Lung (tissue), 12 donors: ENCODE measurements around the gene CCDC174. TPM values are rescaled to one million over a fixed set of nuclear protein-coding genes. Genes with fewer than 3 reads are reported as not detected.

Experiments used
- ATAC-seq: fragments of 200-7000 bp; cut with Tn5 transposase; one replicate; pipeline ENCODE4 v1.9.1; 2020; ENCODE audit warnings: moderate number of reproducible peaks; ENCODE audit not compliant: insufficient read depth, low FRiP score
- DNase-seq, 3 donors: peaks; one replicate each; pipeline ENCODE4 v3.0.0-alpha.2; 2013 to 2017
- H3K27ac ChIP-seq, 2 donors: one replicate each; pipeline ENCODE4 v1.5.1; 2013; ENCODE audit warnings: mild to moderate bottlenecking in 2 of 2, moderate library complexity in 2 of 2, control low read depth in 1 of 2, inconsistent platforms in 1 of 2, low read depth in 1 of 2, low read length in 1 of 2
- H3K27me3 ChIP-seq, 3 donors: one replicate each; pipeline ENCODE4 v1.5.1; 2013; ENCODE audit warnings: low read length in 2 of 3; ENCODE audit not compliant: control insufficient read depth in 3 of 3, insufficient read depth in 3 of 3
- H3K36me3 ChIP-seq, 4 donors: one replicate each; pipeline ENCODE4 v1.5.1; 2013; ENCODE audit warnings: low read length in 4 of 4, mild to moderate bottlenecking in 1 of 4, moderate library complexity in 1 of 4; ENCODE audit not compliant: control insufficient read depth in 4 of 4, insufficient read depth in 4 of 4
- H3K4me1 ChIP-seq, 5 donors: one replicate each; pipeline ENCODE4 v1.5.1; 2013; ENCODE audit warnings: low read length in 5 of 5, mild to moderate bottlenecking in 2 of 5, moderate library complexity in 1 of 5; ENCODE audit not compliant: control insufficient read depth in 5 of 5, insufficient read depth in 5 of 5
- H3K4me3 ChIP-seq: one replicate; pipeline ENCODE4 v1.5.1; 2013; ENCODE audit warnings: mild to moderate bottlenecking, control low read depth, moderate library complexity
- H3K9ac ChIP-seq, 2 donors: one replicate each; pipeline ENCODE4 v1.5.1; 2013; ENCODE audit warnings: low read length in 2 of 2, control low read depth in 1 of 2; ENCODE audit not compliant: insufficient read depth in 1 of 2
- H3K9me3 ChIP-seq, 4 donors: one replicate each; pipeline ENCODE4 v1.5.1; 2013; ENCODE audit warnings: low read length in 3 of 4, mild to moderate bottlenecking in 1 of 4, moderate library complexity in 1 of 4; ENCODE audit not compliant: control insufficient read depth in 4 of 4, insufficient read depth in 3 of 4
- WGBS, 2 donors: extraction: QIAGEN DNeasy Blood & Tissue Kit; methylation state at CpG; one replicate each; pipeline ENCODE4 v1.1.7; 2013; 5-methylcytosine and 5-hydroxymethylcytosine counted together
- polyA plus RNA-seq, 2 donors: library from polyadenylated mRNA; stranded (reverse); fragments of 200-250 nt; gene quantifications; one replicate each; pipeline ENCODE4 v1.2.1, GENCODE V29; 2013
- total RNA-seq, 2 donors: library from RNA; depleted of rRNA in 1 of 2; stranded (reverse); fragments of >200 nt in 1 of 2; gene quantifications; one replicate each; pipeline ENCODE4 v1.2.1, GENCODE V29; 2014 to 2021
- TF ChIP-seq, protein P1 (sequence below): IDR thresholded peaks from 2 replicates; pipeline ENCODE4 v1.5.1; 2012; ENCODE audit warnings: mild to moderate bottlenecking; ENCODE audit errors: control extremely low read depth, extremely low read depth
- donor health status: control.
- donor health status: control.
- donor health status: Bipolar disorder and iron deficiency.
- donor health status: healthy.
- donor health status: DM: yes; HTN: yes; CAD: no.

The CCDC174 gene
- total and polyA plus RNA-seq, 4 donors, result 11.7 to 25.0 (median 19.7) TPM

DNA sequence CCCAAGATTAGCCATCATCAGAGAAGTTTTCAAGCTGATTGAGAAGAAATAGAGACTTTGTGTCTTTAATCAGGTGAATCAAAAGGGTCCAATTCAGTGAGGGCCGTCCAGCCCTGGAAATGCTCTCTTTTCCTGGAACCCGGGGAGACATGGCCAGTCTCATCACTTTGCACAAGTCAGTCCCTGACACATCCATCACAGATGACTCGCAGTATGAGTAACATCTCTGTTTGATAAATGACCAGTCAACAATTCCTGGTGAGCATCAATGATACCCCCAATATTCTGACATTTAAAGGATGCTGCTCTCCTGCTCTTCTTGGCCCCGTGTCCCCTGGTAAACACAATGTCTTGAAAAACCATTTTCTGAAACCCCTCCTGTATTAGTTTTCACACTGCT, 50.1 kb downstream of the CCDC174 start:
- Histone ChIP-seq H3K27ac (no peak overlapping the region), H3K4me1 (peaks cover 0 to 4% (median 0%) of the 10 kb centered on the region in 5 donors), H3K36me3 (no peaks in the 10 kb centered on the region), H3K4me3 (no peak overlapping the region), H3K9me3 (peaks cover 0 to 2% (median 0%) of the 10 kb centered on the region in 4 donors), H3K9ac (no peak overlapping the region), H3K27me3 (no peaks in the 10 kb centered on the region)
- no peak for ATAC-seq
- 93 to 95% methylated on average over 4 of the region's 4 CpGs for WGBS, 2 donors
- TF ChIP-seq, protein P1, sequence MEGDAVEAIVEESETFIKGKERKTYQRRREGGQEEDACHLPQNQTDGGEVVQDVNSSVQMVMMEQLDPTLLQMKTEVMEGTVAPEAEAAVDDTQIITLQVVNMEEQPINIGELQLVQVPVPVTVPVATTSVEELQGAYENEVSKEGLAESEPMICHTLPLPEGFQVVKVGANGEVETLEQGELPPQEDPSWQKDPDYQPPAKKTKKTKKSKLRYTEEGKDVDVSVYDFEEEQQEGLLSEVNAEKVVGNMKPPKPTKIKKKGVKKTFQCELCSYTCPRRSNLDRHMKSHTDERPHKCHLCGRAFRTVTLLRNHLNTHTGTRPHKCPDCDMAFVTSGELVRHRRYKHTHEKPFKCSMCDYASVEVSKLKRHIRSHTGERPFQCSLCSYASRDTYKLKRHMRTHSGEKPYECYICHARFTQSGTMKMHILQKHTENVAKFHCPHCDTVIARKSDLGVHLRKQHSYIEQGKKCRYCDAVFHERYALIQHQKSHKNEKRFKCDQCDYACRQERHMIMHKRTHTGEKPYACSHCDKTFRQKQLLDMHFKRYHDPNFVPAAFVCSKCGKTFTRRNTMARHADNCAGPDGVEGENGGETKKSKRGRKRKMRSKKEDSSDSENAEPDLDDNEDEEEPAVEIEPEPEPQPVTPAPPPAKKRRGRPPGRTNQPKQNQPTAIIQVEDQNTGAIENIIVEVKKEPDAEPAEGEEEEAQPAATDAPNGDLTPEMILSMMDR, result no peak
- DNase-seq, result no peak

DNA sequence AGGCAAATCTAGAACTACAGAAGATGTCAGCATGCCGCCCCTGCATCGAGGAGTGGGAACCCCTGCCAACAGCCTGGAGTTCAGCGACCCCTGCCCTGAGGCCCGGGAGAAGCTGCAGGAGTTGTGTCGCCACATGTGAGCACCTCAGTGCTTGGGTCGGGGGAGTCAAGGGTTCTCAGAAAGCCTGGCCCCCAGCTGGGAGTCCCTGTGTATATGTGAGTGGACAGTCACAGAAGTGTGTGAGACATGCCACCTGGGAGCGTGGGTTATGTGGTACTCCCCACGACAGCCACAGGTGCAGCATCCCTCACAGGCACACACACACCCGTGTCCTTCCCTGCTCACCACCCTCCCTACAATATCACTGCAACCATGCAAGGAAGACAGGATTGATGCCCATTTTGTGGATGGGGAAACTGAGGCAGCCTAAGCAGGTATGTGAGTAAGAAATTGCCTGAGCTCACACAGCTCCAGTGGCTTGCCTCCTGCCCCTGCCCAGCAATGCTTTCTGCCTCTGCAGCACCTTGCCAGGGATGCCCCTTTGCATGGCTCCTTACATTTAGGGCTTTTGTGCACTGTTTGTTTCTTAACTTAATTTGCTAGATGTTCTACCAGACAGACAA, 51.7 kb downstream of the CCDC174 start:
- no peaks in the 10 kb centered on the region for H3K36me3 ChIP-seq
- H3K9ac ChIP-seq, result no peak overlapping the region
- H3K4me1 ChIP-seq, result peaks cover 0 to 4% (median 0%) of the 10 kb centered on the region in 5 donors
- H3K27ac ChIP-seq, result no peak overlapping the region
- TF ChIP-seq, protein P1, result no peak
- H3K9me3 ChIP-seq, result peaks cover 0 to 4% (median under 1%) of the 10 kb centered on the region in 4 donors
- WGBS, 2 donors, result 92 to 95% methylated on average over 9 of the region's 9 CpGs
- no peak for ATAC-seq
- H3K27me3 ChIP-seq, result no peaks in the 10 kb centered on the region
- no peak for DNase-seq
- no peak overlapping the region for H3K4me3 ChIP-seq

DNA sequence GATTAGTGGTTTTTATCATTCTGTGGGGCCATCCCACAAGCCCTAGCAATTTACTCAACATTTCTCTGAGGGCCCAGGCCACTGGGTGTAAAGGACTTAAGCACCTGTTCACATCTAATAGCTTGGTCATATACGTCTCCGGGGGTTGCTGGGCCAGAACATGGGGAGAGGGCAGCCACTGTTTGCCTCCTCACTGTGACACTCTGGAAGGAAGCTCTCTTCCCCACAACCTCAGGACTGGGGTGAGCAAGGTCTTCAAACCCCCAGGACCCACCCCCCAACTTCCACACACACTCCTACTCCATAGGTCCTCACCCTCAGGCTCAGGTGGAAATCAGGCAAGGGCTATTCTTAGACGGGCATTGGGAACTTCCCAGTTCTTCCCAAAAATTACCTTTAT, 52.2 kb downstream of the CCDC174 start:
- Histone ChIP-seq H3K9ac (no peak overlapping the region), H3K36me3 (no peaks in the 10 kb centered on the region), H3K4me1 (peaks cover 0 to 4% (median 0%) of the 10 kb centered on the region in 5 donors), H3K4me3 (no peak overlapping the region), H3K27me3 (no peaks in the 10 kb centered on the region), H3K27ac (no peak overlapping the region), H3K9me3 (peaks cover 0 to 4% (median under 1%) of the 10 kb centered on the region in 4 donors)
- no peak for DNase-seq
- WGBS, 2 donors, result 86 to 94% methylated on average over 3 of the region's 3 CpGs
- no peak for ATAC-seq
- TF ChIP-seq, protein P1, result no peak

DNA sequence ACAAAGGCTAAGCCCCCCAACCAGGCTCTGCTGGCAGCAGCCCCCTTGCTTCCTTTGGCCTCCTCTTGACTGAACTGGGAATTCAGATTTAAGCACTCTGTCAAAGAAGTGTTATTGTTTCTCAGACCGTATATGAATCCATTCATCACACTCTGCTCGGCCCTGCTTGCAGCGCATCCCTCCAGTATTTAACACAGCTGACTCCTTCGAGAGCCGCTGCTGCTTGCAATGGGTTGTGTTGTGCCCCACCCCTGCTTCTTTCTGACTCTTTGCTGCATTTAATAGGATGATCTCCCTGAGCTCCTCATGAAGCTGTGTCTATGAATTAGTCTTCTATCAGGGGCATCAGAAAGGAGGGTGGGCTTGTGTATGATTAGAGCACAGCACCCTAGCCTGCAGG, 54.5 kb downstream of the CCDC174 start:
- H3K4me3 ChIP-seq, result no peak overlapping the region
- H3K9ac ChIP-seq, result no peak overlapping the region
- H3K27me3 ChIP-seq, result no peaks in the 10 kb centered on the region
- TF ChIP-seq, protein P1, result no peak
- 82 to 84% methylated on average over 5 of the region's 5 CpGs for WGBS, 2 donors
- DNase-seq, result no peak
- no peaks in the 10 kb centered on the region for H3K36me3 ChIP-seq
- ATAC-seq, result no peak
- no peak overlapping the region for H3K27ac ChIP-seq
- no peaks in the 10 kb centered on the region for H3K4me1 ChIP-seq
- peaks cover 0 to 4% (median 0%) of the 10 kb centered on the region in 4 donors for H3K9me3 ChIP-seq
